Naive thymus-derived CD4-positive, alpha-beta T cell (primary cell): ENCODE measurements around the gene TRERF1. TPM values are rescaled to one million over a fixed set of nuclear protein-coding genes. Genes with fewer than 3 reads are reported as not detected.

Experiments
- ATAC-seq: fragments of 150-1000 bp; cut with Tn5 transposase; 2 replicates; pipeline ENCODE4 v1.10.0; 2021; ENCODE audit warnings: mild to moderate bottlenecking, moderate library complexity
- CTCF ChIA-PET: fragments of 350-600 bp; sonication (Branson Sonifier 250); formaldehyde crosslinking; loops from one replicate; lab custom pipeline; 2021; ENCODE audit warnings: antibody characterized with exemption; lab: Charles Lee
- POLR2A ChIA-PET: fragments of 350-600 bp; sonication (Branson Sonifier 250); formaldehyde crosslinking; loops from one replicate; lab custom pipeline; 2021; ENCODE audit warnings: antibody characterized with exemption, inconsistent platforms; lab: Charles Lee
- DNase-seq, 9 donors: peaks; one replicate each; pipeline versions ENCODE4 v3.0.0 to v3.0.0-alpha.2; 2020 to 2022; ENCODE audit warnings: mixed read lengths in 1 of 9
- H3K27ac ChIP-seq: one replicate; pipeline ENCODE4 v1.7.0; 2013; ENCODE audit warnings: mild to moderate bottlenecking, low read depth, low read length, moderate library complexity
- H3K27me3 ChIP-seq, 2 donors: one replicate each; pipeline ENCODE4 v1.7.0; 2013; ENCODE audit warnings: low read length in 2 of 2, mild to moderate bottlenecking in 2 of 2, moderate library complexity in 2 of 2; ENCODE audit not compliant: control insufficient read depth in 2 of 2, insufficient read depth in 2 of 2
- H3K36me3 ChIP-seq, 3 experiments: 1 replicate in 2 of 3; 2 replicates in 1 of 3; pipeline ENCODE4 v1.7.0; 2013; ENCODE audit warnings: low read length in 3 of 3, mild to moderate bottlenecking in 3 of 3, moderate library complexity in 1 of 3; ENCODE audit not compliant: insufficient read depth in 3 of 3, control insufficient read depth in 2 of 3
- H3K4me1 ChIP-seq, 2 donors: one replicate each; pipeline ENCODE4 v1.7.0; 2013; ENCODE audit warnings: low read length in 2 of 2, mild to moderate bottlenecking in 2 of 2, moderate library complexity in 1 of 2; ENCODE audit not compliant: control insufficient read depth in 2 of 2, insufficient read depth in 2 of 2
- H3K4me3 ChIP-seq: 2 replicates; pipeline ENCODE4 v1.7.0; 2013; ENCODE audit warnings: mild to moderate bottlenecking, low read length
- H3K9me3 ChIP-seq, 3 experiments: 1 replicate in 2 of 3; 2 replicates in 1 of 3; pipeline ENCODE4 v1.7.0; 2013; ENCODE audit warnings: low read length in 3 of 3; ENCODE audit not compliant: control insufficient read depth in 2 of 3
- H3K27ac Mint-ChIP-seq, 9 donors: one replicate each; pipeline ENCODE4 v1.8.0; 2020 to 2022; ENCODE audit warnings: mixed read lengths in 9 of 9, mild to moderate bottlenecking in 8 of 9, moderate library complexity in 5 of 9, inconsistent platforms in 2 of 9
- H3K27me3 Mint-ChIP-seq, 5 donors: one replicate each; pipeline ENCODE4 v1.8.0; 2021 to 2022; ENCODE audit warnings: mixed read lengths in 5 of 5, mild to moderate bottlenecking in 1 of 5
- H3K36me3 Mint-ChIP-seq, 5 donors: one replicate each; pipeline ENCODE4 v1.8.0; 2020 to 2022; ENCODE audit warnings: mixed read lengths in 5 of 5, mild to moderate bottlenecking in 3 of 5, inconsistent platforms in 1 of 5
- H3K4me1 Mint-ChIP-seq, 7 donors: one replicate each; pipeline ENCODE4 v1.8.0; 2020 to 2022; ENCODE audit warnings: mixed read lengths in 7 of 7, mild to moderate bottlenecking in 3 of 7, inconsistent platforms in 1 of 7
- H3K4me3 Mint-ChIP-seq, 10 donors: one replicate each; pipeline ENCODE4 v1.8.0; 2020 to 2022; ENCODE audit warnings: mild to moderate bottlenecking in 10 of 10, mixed read lengths in 10 of 10, moderate library complexity in 6 of 10, inconsistent platforms in 2 of 10
- H3K9me3 Mint-ChIP-seq, 11 donors: one replicate each; pipeline ENCODE4 v1.8.0; 2020 to 2022; ENCODE audit warnings: mixed read lengths in 11 of 11, mild to moderate bottlenecking in 4 of 11, inconsistent platforms in 1 of 11, moderate library complexity in 1 of 11
- intact Hi-C, 2 donors: fragments of 100-400 bp; cut with micrococcal nuclease; formaldehyde crosslinking; loops; one replicate each; pipeline ENCODE4 v1.15.1; 2023
- polyA plus RNA-seq, 2 donors: library from polyadenylated mRNA; unstranded; fragments of 300-500 nt; fragmentation: Illumina TruSeq; gene quantifications; one replicate each; pipeline ENCODE4 v1.2.3, GENCODE V29; 2021
- total RNA-seq, 6 experiments: library from RNA in 5 of 6; stranded (reverse) in 5 of 6; gene quantifications; 1 replicate in 5 of 6; 2 replicates in 1 of 6; pipeline ENCODE4 v1.2.3 and lab custom pipeline; 2021 to 2026

Gene TRERF1
- total and polyA plus RNA-seq, 7 experiments from 2014 or later = 4.8 to 32.4 (median 21.0) TPM

GRCh38 chr6:42440778-42441696, 10.7 kb downstream of the TRERF1 start:
- Mint-ChIP-seq H3K4me1 (peaks cover 24 to 81% (median 68%) of the 10 kb centered on the region in 7 donors), H3K27ac (peak overlapping the region in 8 of 9 donors; percentile 16 to 86 (median 65)), H3K9me3 (no peaks in the 10 kb centered on the region), H3K36me3 (peaks cover 0 to 25% (median 17%) of the 10 kb centered on the region in 5 donors), H3K4me3 (peak overlapping the region in 7 of 10 donors; percentile 2 to 61 (median 54)), H3K27me3 (no peaks in the 10 kb centered on the region)
- DNase-seq (no peak), ATAC-seq (no peak)
- peaks cover 32 to 35% of the 10 kb centered on the region in 2 donors for H3K4me1 ChIP-seq
- intact Hi-C loops = no loop called here
- peaks cover 0 to 3% (median 0%) of the 10 kb centered on the region in 3 experiments for H3K36me3 ChIP-seq
- H3K9me3 ChIP-seq = no peaks in the 10 kb centered on the region
- H3K27me3 ChIP-seq = no peaks in the 10 kb centered on the region
- H3K27ac ChIP-seq = no peak overlapping the region
- no peak overlapping the region for H3K4me3 ChIP-seq
- ChIA-PET CTCF (interaction anchor here (0.7 to 1.8 kb wide), 5 partner anchors 12 to 106 kb away, joined by 3 to 6 read pairs (median 4); no protein-coding TSS in a partner anchor), POLR2A (interaction anchor here (0.6 to 5.6 kb wide), 6 partner anchors 11 to 452 kb away, joined by 3 to 46 read pairs (median 4); partner anchors contain the start of gene TRERF1)

- ATAC-seq (no peak), DNase-seq (no peak)
- Mint-ChIP-seq H3K4me1 (peaks cover 18 to 71% (median 58%) of the 10 kb centered on the region in 7 donors), H3K9me3 (peaks cover 0 to 3% (median 1%) of the 10 kb centered on the region in 11 donors), H3K27me3 (no peaks in the 10 kb centered on the region), H3K27ac (peak overlapping the region in 3 of 9 donors; percentile 16 to 66 (median 28)), H3K36me3 (peaks cover 0 to 22% (median 17%) of the 10 kb centered on the region in 5 donors), H3K4me3 (no peak overlapping the region)
- intact Hi-C loops = no loop called here
- Histone ChIP-seq H3K4me1 (peaks cover 32 to 35% of the 10 kb centered on the region in 2 donors), H3K27me3 (no peaks in the 10 kb centered on the region), H3K27ac (no peak overlapping the region), H3K36me3 (peaks cover 0 to 3% (median 0%) of the 10 kb centered on the region in 3 experiments), H3K4me3 (no peak overlapping the region), H3K9me3 (no peaks in the 10 kb centered on the region)
- ChIA-PET POLR2A (interaction anchor here (0.6 to 5.6 kb wide), 6 partner anchors 11 to 50 kb away, joined by 3 to 46 read pairs (median 4); partner anchors contain the start of gene TRERF1), CTCF (interaction anchor here (1.1 kb wide), 2 partner anchors 9 to 16 kb away, joined by 4 to 6 read pairs; no protein-coding TSS in a partner anchor)
Observed at GRCh38 chr6:42440027-42440426, 11.7 kb downstream of the TRERF1 start.

- Histone ChIP-seq H3K9me3 (peaks cover 6 to 17% (median 6%) of the 10 kb centered on the region in 3 experiments), H3K27ac (no peak overlapping the region), H3K27me3 (no peaks in the 10 kb centered on the region), H3K4me1 (peaks cover 11 to 15% of the 10 kb centered on the region in 2 donors), H3K4me3 (no peak overlapping the region), H3K36me3 (peaks cover 0 to 18% (median 5%) of the 10 kb centered on the region in 3 experiments)
- Mint-ChIP-seq H3K27ac (no peak overlapping the region), H3K27me3 (no peaks in the 10 kb centered on the region), H3K9me3 (peaks cover 7 to 25% (median 14%) of the 10 kb centered on the region in 11 donors), H3K36me3 (peaks cover 12 to 45% (median 36%) of the 10 kb centered on the region in 5 donors), H3K4me1 (peaks cover 9 to 50% (median 31%) of the 10 kb centered on the region in 7 donors), H3K4me3 (no peak overlapping the region)
- intact Hi-C loops = no loop called here
- no peak for DNase-seq
- no peak for ATAC-seq
- ChIA-PET CTCF (interaction anchor here (1.0 to 1.6 kb wide), 2 partner anchors 16 to 86 kb away, joined by 3 read pairs; no protein-coding TSS in a partner anchor), POLR2A (interaction anchor here (0.9 to 1.6 kb wide), 2 partner anchors 13 to 47 kb away, joined by 3 to 6 read pairs; no protein-coding TSS in a partner anchor)
Observed at GRCh38 chr6:42436825-42437224, 14.9 kb downstream of the TRERF1 start.

- ChIA-PET CTCF (interaction anchor here (0.9 kb wide), 1 partner anchor 16 kb away, joined by 3 read pairs; no protein-coding TSS in a partner anchor), POLR2A (no interaction called here)
- no peak for ATAC-seq
- Mint-ChIP-seq H3K4me1 (peaks cover 13 to 45% (median 34%) of the 10 kb centered on the region in 7 donors), H3K4me3 (peak overlapping the region in 1 of 10 donors; percentile 60), H3K9me3 (peaks cover 7 to 25% (median 14%) of the 10 kb centered on the region in 11 donors), H3K27ac (peak overlapping the region in 3 of 9 donors; percentile 29 to 40 (median 38)), H3K27me3 (no peaks in the 10 kb centered on the region), H3K36me3 (peaks cover 12 to 55% (median 44%) of the 10 kb centered on the region in 5 donors)
- Histone ChIP-seq H3K4me3 (no peak overlapping the region), H3K27me3 (no peaks in the 10 kb centered on the region), H3K36me3 (peaks cover 0 to 18% (median 5%) of the 10 kb centered on the region in 3 experiments), H3K27ac (no peak overlapping the region), H3K9me3 (peaks cover 6 to 17% (median 6%) of the 10 kb centered on the region in 3 experiments), H3K4me1 (peaks cover 12 to 15% of the 10 kb centered on the region in 2 donors)
- no peak for DNase-seq
- intact Hi-C loops = no loop called here
Observed at GRCh38 chr6:42434237-42434636, 17.5 kb downstream of the TRERF1 start.

GRCh38 chr6:42433409-42433808, 18.3 kb downstream of the TRERF1 start:
- no peak for DNase-seq
- H3K4me3 ChIP-seq = no peak overlapping the region
- intact Hi-C loops = no loop called here
- H3K27ac ChIP-seq = no peak overlapping the region
- peaks cover 0 to 15% (median 5%) of the 10 kb centered on the region in 3 experiments for H3K36me3 ChIP-seq
- peaks cover 12 to 49% (median 44%) of the 10 kb centered on the region in 5 donors for H3K36me3 Mint-ChIP-seq
- H3K4me1 ChIP-seq = peaks cover 16 to 23% of the 10 kb centered on the region in 2 donors
- peaks cover 7 to 25% (median 14%) of the 10 kb centered on the region in 11 donors for H3K9me3 Mint-ChIP-seq
- no peak overlapping the region for H3K27ac Mint-ChIP-seq
- no peaks in the 10 kb centered on the region for H3K27me3 Mint-ChIP-seq
- CTCF ChIA-PET = interaction anchor here (0.5 to 0.9 kb wide), 3 partner anchors 17 to 195 kb away, joined by 3 to 4 read pairs (median 4); no protein-coding TSS in a partner anchor
- H3K27me3 ChIP-seq = no peaks in the 10 kb centered on the region
- H3K4me3 Mint-ChIP-seq = peak overlapping the region in 1 of 10 donors; percentile 13
- H3K4me1 Mint-ChIP-seq = peaks cover 19 to 45% (median 34%) of the 10 kb centered on the region in 7 donors
- peaks cover 6 to 17% (median 6%) of the 10 kb centered on the region in 3 experiments for H3K9me3 ChIP-seq
- POLR2A ChIA-PET = interaction anchor here (0.6 to 2.2 kb wide), 3 partner anchors 10 to 58 kb away, joined by 3 to 9 read pairs (median 6); no protein-coding TSS in a partner anchor
- no peak for ATAC-seq

DNA sequence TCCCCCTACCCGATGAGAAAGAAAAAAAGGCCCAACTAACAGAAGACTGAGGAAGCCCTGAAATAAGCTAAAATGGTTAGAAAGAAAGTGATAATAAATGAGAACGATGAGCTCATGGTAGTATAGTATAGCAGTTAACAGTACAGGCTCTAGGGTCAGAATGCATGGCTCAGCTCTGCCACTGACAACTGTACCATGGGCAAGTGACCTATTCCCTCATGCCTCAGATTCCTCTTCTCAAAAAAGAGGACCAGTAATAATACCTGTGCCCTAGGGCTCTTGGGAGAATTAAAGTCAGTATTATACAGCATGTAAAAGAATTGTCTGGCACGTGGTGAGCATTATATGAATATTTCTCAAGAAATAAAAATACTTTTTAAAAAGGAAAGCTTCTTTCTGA, 19.8 kb downstream of the TRERF1 start:
- peaks cover 6 to 17% (median 6%) of the 10 kb centered on the region in 3 experiments for H3K9me3 ChIP-seq
- peaks cover 25 to 48% (median 38%) of the 10 kb centered on the region in 7 donors for H3K4me1 Mint-ChIP-seq
- DNase-seq = no peak
- intact Hi-C loops = no loop called here
- H3K27ac Mint-ChIP-seq = peak overlapping the region in 2 of 9 donors; percentile 36 to 41
- H3K27me3 ChIP-seq = no peaks in the 10 kb centered on the region
- H3K27me3 Mint-ChIP-seq = no peaks in the 10 kb centered on the region
- peaks cover 23 to 33% of the 10 kb centered on the region in 2 donors for H3K4me1 ChIP-seq
- no peak for ATAC-seq
- H3K4me3 Mint-ChIP-seq = no peak overlapping the region
- H3K4me3 ChIP-seq = no peak overlapping the region
- peaks cover 0 to 15% (median 5%) of the 10 kb centered on the region in 3 experiments for H3K36me3 ChIP-seq
- POLR2A ChIA-PET = interaction anchor here (1.2 to 2.2 kb wide), 3 partner anchors 9 to 41 kb away, joined by 3 to 9 read pairs (median 6); no protein-coding TSS in a partner anchor
- peaks cover 7 to 25% (median 14%) of the 10 kb centered on the region in 11 donors for H3K9me3 Mint-ChIP-seq
- peaks cover 12 to 47% (median 40%) of the 10 kb centered on the region in 5 donors for H3K36me3 Mint-ChIP-seq
- CTCF ChIA-PET = interaction anchor here (0.5 to 1.3 kb wide), 4 partner anchors 7 to 334 kb away, joined by 3 to 4 read pairs (median 3); no protein-coding TSS in a partner anchor
- H3K27ac ChIP-seq = no peak overlapping the region
